GM18502 (cell line): Measurements from ENCODE around the gene ASPA.
"Not testable (repeated sequence)": the region's sequence is repeated elsewhere in the genome, so short reads cannot be mapped to it uniquely, and the experiment has no call there.

Experiments
- ATAC-seq: cut with Tn5 transposase; IDR thresholded peaks from one replicate; pipeline ENCODE4 v1.9.1; 2021; ENCODE audit warnings: mild to moderate bottlenecking; ENCODE audit not compliant: unreplicated experiment, poor library complexity

ASPA gene

DNA sequence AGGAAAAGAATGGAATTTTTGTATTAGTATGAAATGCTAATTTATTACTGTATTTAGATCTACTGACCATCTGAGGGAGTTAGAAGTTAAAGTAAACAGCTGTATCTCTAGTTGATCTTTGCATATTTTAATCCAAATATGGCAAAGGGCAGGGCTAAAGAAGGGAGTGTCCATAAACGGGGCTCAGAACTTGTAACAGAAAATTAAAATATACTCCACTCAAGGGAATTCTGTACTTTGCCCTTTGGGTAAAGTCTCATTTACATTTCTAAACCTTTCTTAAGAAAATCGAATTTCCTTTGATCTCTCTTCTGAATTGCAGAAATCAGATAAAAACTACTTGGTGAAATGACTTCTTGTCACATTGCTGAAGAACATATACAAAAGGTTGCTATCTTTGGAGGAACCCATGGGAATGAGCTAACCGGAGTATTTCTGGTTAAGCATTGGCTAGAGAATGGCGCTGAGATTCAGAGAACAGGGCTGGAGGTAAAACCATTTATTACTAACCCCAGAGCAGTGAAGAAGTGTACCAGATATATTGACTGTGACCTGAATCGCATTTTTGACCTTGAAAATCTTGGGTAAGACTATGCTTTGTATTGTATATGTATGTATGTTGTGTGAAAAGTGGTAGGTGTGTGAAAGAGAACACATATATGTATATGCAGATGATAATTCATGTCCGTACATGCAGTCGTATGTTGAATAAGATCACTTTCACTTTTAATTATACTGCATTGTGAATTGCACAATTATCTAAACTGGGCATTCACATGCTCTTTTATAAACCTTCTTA, at the start of gene ASPA:
Gene ASPA, plus strand, starts transcription at position 186 of the 799 bp plus-strand sequence. Its CDS starts 163 bp downstream, at position 349.
- no peak for ATAC-seq

DNA sequence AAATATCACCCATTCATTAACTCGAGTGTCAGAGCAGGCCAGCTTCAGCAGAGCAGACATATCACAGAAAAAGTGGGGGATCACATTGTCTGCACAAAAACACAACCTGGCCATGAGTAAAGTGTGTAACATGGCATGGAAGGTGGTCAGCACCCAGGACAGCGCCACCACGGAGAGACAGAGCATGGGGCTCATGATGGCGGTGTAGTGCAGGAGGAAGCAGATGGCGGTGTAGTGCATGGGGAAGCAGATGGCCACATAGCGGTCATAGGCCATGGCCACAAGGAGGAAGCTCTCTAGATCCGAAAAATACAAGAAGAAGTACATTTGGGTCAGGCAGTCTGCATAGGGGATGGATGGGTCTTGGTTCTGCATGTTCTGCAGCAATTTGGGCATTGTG, 42.6 kb upstream of the ASPA start:
- ATAC-seq, result not testable (repeated sequence)

DNA sequence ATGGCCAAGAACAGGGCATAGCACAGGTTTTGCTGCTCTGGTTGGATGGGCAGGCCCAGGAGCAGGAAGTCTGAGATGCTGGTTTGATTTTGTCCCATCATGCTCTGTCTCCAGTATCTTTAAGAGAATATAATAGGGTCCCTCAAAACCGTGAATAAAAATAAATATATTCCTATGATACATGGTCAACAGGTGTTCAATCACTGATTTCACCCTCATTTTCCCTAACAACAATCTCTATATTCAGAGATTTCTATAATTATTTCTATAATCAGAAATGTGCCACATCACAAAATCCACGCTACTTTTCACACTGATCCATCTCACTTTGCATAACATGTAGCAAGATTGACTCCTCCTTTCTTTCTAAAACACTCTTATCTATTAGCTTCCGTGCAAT, 42.1 kb upstream of the ASPA start, which contains the start of gene OR1E2:
Gene OR1E2, minus strand, starts transcription at position 101 of the 400 bp plus-strand sequence. Its CDS starts 0 bp downstream, at position 101.
- ATAC-seq, result no peak

DNA sequence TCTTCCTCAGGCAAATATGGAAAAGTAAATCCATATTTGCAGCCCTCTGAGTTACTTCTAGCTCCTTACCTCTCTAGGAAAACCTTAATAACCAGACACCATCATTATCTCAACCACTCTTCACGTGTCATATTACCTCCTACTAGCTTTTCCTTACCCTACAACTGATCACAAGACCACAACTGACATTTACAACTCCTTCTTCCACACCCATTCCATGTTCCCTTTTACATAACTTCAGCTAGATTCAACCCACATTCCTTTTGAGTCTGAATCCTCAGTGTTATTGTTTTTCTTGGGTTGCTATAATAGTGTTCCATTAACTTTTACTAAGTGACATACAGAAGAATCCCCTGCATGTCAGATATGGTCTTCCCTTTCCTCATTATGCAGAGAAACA, 37.4 kb upstream of the ASPA start:
- ATAC-seq, result no peak

DNA sequence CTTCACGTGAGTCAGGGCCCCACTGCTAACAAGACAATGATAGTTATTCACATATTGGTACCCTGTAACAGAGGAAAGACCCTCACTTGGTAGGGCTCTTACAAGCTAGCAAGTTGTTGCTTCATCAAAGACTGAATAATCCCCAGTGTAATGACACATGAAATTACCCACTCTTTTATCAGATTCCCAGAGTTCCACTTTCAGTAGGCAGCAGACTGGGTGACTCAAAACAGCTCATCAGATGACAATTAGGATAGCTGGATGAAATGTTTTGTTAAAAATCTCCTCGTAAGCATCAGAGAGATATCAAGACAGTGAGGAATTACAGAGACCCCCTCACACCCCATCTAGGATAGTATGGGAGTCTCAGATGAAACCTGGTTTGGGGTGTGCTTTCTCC, 35.3 kb upstream of the ASPA start:
- ATAC-seq, result no peak

DNA sequence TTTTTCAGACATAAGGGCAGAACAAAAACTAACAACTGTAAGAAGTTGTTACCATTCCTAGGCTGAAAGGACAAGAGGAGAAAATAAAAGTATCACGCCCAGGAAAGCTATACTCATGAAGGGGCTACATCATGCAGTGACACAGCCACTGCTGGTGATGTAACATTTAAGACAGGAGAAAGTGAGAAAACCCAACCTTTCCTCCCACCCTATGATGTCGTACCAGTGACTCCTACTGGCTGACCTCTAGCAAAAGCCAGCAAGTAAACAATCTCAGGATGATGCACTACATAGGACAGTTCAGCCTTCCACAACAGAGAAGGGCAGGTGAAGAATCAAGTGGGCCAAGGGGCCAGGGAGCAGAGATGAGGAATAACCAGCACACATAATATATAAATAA, 28.2 kb upstream of the ASPA start:
- no peak for ATAC-seq

DNA sequence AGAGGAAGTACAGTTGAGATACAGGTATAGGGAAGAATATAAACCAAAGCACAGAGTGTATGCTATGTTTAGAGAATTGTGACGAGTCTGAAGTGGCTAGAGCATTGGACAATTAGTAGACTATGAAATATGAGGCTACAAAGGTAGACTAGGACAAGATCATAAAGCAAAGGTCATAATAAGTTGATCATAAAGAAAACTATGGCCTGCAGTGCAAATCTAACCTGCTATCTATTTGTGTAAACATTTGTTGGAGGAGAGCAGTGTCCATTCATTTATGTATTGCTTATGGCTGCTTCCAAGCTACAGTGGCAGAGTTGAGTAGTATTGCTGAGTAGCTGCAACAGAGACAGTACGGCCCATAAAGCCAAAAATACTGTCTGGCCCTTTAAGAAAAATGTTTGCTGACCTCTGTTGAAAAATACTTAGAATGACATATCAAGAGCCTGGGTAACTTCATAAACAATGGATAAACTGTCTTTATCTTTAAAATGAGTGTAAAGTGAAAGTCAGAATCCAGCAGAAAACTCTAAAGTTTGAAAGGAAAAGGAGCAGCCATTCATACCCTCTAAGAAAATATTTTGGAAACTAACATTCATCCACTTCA, 27.6 kb upstream of the ASPA start:
- ATAC-seq, result no peak

DNA sequence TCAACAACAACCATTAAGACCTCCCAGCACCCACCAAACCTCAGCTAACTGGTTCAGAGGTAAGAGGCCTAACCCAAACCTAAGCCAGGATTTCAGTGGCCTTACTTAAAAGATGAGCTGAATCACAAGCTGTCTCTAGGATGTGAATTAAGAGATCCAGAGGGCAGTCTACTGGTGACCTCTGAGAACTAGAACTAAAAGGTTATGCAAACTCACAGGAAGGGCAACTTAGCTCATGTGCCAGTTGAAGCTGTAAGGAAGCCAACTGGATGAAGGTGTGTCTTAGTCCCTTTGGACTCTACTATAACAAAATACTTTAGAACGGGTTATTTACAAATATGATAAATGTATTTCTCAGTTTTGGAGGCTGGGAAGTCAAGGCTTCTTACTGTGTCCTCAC, 9.4 kb upstream of the ASPA start:
- not testable (repeated sequence) for ATAC-seq

DNA sequence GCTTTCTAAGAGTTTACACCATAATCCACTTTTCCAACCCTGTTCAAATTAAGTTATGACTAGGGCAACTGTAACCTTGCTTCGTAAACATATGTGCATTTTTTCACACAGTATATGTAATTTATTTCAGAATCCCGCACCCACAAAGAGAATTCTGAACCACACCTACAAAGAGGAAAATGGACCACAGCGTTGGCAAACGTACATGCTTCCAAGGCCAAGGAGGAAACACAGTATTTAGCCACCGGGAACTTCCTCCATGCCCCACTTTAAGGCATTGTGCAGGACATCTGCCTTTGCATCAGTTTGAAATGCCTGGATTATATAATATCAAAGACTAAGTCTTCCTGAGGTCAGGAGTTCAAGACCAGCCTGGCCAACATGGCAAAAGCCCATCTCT, 6.3 kb upstream of the ASPA start:
- no peak for ATAC-seq

DNA sequence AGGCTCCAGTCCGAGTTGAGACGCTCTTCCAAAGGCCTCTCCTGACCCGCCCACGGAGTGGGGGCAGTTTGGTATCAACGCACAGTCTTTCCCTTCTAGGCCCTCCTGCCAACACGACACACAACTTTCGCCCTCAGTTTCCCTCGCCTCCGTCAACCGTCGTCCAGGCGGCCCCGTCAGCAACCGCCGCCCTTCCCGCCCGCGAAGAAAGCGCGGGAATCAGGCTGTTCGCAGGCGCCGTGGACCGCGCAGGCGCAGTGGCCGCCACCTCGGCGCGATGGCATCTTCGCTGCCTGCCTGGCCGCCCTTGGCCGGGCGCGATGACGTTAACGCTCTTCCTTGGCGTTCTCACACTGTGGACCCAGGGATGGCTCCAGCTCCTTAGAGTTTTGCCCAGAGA, 4.2 kb upstream of the ASPA start, which contains the start of gene SPATA22:
Gene SPATA22, minus strand, starts transcription at position 221 of the 400 bp plus-strand sequence. CDS start 2,494 bp downstream, outside the sequence.
- no peak for ATAC-seq

DNA sequence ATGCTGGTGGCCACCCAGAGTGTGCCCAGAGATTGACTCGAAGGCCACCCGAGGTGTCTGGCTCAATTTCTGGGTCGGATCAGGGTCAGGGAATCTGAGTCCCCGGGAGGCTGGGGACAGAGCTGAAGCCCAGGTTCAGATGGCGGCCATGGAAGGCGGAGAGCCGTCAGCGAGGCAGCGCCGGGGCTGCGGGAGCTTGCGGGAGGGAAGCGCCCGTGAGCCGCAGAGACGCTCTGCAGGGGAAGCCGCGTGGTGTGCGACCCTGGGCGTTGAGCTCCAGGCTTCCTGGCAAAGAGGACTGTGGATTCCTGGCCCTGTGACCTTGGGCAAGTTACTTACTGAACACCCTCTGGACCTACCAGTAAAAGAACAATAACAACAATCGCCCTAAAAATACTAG, 3.7 kb upstream of the ASPA start:
- ATAC-seq, result no peak

DNA sequence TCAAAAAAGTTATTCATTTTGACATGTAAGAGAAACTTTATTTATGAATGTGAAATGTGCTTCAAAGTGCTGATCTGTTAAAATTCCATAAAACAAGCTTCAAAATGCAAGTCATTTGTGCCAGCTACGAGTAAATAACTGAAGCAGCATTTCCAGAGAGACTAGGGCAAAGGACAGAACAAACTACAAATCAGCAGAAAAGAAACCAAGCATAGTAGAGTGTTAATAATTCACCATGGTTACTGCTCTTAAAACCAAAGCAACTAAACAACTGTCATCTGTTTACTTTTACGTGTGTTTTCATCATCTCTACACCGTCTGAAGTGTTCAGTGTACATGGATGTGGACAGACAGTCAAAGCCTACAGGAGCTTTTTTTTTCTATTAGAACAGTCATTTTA, 1.6 kb upstream of the ASPA start:
- ATAC-seq, result no peak

DNA sequence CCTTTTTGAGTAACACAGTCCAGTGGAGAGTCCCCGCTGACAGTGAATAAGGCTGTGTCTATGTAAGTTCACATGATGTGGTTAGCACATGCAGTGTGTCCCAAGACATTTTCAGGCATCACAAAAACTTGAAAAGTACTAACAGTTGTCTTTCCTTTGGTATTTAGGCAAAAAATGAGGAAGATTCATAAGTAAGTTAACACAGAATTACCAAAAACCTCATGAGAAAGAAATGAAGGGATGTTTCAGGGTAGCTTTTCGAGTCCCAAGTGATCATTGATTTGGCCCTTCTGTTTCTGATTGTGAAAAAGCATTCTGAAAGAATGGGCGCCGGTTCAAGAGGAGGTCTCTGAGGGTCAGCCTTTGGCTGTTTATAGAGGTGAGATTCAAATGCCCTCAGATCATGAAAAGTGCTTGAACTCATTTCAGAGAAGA, 529 bp upstream of the ASPA start:
- ATAC-seq, result no peak

DNA sequence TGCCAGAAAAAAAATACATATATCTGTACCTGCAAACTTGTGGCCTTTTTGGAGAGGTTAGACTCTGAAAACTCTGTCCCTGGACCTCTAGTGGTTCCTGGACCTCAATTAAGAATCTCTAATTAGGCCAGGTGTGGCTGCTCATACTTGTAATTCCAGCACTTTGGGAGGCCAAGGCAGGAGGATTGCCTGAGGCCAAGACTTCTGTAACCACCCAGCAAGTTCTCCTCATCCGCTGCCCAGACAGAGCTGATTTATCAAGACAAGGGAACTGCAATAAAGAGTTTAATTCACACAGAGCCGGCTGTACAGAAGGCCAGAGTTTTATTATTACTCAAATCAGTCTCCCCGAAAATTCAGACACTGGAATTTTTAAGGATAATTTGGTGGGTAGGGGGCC, 4.2 kb downstream of the ASPA start:
- no peak for ATAC-seq

DNA sequence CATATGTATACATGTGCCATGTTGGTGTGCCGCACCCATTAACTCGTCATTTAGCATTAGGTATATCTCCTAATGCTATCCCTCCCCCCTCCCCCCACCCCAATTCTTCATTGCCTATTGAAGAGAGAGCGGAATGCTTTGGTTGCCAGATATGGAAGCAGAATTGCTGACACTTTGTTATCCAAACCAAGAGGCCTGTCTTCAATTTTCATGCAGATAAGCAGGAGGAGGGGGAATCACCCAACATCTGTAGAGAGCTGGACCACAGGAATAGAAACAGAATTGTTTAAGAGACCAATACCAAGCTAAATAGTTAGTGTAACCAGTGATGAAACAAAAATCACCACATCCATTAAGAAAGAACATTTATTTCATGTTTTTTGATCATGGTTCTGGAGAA, 7.1 kb downstream of the ASPA start:
- no peak for ATAC-seq

DNA sequence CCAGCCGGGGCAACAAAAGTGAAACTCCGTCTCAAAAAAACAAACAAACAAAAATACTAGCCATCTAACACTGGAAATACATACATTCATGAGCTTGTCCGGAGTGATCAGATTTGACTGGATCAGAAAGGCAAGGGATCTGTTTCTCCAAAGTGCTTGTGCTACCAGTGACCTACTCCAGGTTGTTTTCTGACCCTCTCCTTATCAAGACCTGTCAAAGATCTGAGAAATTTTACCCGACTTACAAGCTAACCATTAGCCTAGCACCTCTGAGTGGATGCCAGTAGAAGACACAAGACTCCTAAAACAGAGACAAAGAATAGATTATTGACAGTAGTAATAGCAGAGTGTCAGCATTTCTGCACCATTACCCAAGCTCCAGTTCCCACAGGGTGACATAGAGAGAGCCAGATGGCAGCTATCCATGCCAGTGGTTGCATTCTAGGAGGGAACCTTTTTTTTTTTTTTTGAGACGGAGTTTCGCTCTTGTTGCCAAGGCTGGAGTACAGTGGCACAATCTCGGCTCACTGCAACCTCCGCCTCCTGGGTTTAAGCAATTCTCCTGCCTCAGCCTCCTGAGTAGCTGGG, 9.8 kb downstream of the ASPA start:
- ATAC-seq, result no peak

DNA sequence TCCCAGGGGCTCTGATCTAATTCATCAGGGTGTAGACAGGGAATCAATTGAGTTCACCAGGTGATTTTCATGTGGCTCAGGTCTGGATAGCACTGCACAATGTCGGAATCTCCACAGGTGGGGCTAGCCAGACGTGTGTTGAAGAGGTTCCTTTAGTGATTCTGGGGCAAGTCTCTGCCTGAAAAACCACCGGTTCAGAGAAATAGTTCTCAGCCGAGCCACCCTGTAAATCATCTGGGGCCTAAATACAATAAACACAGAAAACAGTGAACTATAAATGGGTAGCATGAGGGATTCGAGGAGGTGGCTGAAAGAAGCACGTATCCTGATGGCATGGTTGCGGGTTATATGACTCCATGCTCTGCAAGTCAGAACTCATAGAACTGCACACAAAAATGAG, 21.3 kb downstream of the ASPA start:
- ATAC-seq, result no peak

DNA sequence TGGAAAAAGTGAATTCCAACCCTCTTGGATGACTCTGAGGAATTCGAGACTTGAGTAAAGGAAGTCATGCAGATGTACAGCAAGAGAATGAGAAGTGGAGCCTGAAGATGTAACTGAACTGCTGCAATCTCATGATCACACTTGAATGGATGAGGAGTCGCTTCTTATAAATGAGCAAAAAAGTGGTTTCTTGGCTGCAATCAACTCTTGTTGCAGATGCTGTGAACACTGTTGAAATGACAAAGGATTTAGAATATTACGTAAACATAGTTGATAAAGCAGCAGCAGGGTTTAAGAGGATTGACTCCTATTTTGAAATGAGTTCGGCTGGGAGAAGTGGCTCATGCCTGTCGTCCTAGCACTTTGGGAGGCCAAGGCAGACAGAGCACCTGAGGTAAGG, 25.5 kb downstream of the ASPA start:
- ATAC-seq, result no peak

DNA sequence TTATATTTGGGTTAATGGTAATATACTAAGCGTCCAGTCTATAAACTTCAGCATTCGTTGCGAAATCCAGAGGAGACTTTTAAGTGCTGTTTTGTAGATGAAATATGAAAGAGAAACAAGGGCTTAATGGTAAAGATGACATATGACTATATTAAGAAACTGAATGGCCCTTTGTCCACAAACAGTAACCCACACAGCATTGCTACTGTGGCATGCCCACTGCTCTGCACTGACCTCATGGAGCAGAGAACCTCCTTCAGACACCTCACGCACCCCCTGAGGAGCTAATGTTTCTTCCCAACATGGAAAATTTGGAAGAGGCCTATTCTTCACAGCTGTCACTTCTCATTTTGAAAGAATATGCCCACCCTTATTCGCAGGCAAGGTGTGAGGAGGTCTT, 26.7 kb downstream of the ASPA start:
- no peak for ATAC-seq

DNA sequence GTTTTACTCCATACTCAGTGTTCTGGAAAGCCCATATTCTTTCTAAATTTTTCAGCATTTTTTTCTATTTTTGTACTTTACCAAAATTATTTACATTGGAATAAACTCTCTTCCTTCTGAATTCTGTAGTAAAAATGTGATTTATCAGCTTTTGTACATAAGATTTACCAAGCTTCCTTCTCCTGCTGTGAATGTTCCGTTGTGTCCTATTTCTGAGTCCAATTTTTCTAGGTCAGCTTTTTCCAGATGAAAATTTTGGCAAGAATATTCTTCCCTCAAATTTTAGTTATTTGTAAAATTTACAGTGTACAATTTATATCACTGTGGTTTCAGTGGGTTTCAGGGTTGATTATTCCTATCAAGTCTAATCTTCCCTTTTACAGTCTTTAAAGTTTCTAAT, 27.5 kb downstream of the ASPA start:
- no peak for ATAC-seq

DNA sequence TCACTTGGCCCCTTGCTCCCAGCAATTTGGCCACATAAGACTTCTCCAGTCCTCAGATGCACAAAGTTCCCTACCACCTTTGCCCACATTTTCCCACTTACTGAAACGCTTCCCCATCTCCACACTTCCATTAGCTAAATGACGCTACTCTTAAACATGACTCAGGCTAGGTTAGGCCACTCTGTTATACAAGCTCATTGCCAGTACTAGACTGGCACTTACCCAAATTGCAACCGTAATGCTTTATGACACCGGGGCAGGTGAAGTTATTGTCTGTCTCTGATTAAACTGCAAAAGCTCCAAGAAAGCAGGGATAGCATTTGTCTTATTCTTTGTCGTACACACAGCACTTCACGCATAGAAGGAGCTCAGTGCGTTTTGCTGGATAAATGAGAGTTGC, 29.2 kb downstream of the ASPA start:
- ATAC-seq, result no peak
